GM19193 (cell line): ENCODE data around the gene RIN3.

ENCODE experiments used
- POLR2A ChIP-seq: IDR thresholded peaks from 4 replicates; pipeline ENCODE4 v1.6.1; 2011; ENCODE audit not compliant: insufficient read depth, insufficient read length; ENCODE audit errors: extremely low read depth

The RIN3 gene

DNA sequence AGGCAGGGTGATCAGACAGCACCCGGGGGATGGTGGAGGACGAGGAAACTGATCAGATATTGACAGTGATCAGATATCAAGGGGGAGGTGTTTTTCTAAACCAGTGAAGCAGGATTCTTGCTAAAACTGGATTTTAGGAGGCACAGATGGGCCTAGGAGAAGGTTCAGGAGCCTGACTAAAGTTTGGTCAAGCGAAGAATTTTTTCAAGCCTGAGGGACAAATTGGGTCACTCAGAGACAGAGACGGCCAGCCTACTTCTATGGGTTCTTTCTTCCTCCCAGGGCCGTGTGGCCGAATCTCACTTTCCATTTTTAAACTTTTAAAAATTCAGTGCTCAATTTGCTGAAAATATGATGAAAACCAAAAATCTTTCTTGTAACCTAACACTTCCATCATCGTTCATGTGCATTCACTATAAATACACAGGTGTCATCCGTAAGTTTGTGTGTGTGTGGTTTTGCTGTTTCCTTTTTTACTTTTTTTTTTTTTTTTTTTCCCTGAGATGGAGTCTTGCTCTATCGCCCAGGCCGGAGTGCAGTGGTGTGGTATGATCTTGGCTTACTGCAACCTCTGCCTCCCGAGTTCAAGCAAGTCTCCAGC lies 68.5 kb downstream of the RIN3 start:
- TF ChIP-seq POLR2A: no peak

GRCh38 chr14:92582706-92583452 lies 69.3 kb downstream of the RIN3 start:
- TF ChIP-seq POLR2A: no peak

DNA sequence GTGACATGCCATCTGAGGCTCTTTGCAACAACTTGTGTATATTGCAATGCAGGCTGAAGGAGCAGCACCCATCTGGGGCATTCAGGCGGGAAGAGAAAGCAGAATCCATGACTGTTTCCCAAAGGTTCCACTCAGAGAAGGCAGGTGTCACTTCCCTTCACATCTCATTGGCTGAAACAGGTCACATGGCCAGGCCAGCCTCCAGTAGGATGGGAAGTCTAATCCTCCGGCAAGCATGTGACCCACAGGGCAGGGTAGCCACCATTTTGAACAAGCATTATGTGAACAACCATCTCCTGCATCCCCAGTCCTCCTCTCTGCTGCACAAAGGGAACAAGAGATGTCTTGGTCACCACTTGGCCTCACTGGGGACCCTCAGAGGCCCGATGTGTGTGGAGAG lies 70.6 kb downstream of the RIN3 start:
- TF ChIP-seq POLR2A: no peak

GRCh38 chr14:92584816-92585215 lies 71.2 kb downstream of the RIN3 start:
- TF ChIP-seq POLR2A: no peak

GRCh38 chr14:92585981-92586937 lies 72.7 kb downstream of the RIN3 start:
- no peak for TF ChIP-seq POLR2A

DNA sequence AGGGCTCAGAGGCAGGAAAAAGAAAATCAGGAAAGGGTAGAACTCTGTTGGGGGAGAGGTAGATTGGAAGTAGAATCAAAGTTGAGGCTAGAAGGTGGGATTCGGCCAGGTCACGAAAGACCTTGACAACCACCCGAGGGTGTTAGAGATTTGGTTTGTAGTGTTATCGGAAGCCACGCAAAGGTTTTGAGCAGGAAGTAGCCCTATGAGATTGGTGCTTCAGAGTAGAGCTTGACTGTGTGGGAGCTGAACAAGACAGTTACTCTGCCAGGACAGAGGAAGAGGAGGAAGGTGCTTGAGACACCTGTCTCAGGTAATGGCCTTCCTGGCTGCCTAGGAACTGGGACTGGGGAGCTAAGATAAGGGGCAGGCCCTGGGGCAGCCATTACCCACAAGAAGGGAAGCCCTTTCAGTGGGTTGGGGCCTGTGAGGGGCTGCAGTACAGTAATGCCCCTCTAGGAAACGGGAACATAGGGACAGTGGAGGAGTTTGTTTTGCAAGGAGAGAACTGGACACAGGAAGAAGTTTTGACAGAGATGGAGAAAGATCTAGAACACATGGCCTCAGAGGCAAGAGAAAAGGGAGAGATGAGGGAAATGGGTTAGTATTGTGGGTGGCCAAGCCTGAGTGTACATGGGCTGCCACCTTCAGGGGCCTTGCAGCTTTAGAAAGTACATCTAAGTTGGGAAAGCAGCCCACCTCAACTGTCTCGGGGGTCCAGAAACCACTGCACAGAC lies 73.5 kb downstream of the RIN3 start:
- TF ChIP-seq POLR2A: no peak

DNA sequence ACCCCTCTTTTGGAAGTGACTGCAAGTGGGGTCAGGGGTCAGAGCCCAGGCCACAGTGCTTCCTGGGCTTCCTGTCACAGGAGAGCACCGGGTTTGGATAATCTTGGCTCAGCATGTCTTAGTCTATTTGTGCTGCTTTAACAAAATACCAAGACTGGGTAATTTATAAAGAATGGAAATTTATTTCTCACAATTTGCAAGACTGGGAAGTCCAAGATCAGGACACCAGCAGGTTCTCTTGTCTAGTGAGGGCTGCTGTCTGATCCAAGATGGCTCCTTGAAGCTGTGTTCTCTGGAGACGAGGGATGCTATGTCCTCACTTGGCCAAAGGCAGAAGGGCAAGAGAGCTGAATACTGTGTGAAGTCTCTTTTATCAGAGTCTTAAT lies 74.1 kb downstream of the RIN3 start:
- no peak for TF ChIP-seq POLR2A

DNA sequence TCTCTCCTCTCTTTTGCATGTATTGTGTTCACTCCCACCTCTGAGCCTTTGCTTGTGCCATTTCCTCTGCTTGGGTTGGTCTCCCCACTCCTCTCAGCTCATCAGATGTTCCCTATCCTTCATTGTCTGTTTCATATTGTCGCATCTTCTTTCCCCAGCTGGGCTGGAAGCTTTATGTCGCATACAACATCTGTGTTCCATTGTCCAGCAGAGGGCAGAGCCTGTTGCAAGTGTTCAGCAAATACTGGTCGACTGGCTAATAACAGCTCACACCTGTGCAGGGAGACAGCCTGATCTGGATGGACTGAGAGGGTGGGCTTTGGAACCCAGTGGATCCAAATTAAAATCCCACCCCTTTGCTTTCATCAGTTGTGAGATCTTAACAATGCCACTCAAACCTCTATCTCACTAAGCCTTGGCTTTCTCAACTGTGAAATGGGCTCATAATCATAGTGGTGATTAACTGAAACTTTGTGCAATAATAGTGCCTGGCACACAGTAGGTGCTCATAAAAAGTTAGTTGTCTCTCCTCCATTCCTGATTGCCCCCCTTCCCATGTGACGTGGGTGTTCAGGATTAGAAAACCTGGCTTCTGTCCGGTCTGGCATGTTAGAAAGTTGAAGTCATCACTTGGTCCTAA lies 75.8 kb downstream of the RIN3 start:
- no peak for TF ChIP-seq POLR2A

DNA sequence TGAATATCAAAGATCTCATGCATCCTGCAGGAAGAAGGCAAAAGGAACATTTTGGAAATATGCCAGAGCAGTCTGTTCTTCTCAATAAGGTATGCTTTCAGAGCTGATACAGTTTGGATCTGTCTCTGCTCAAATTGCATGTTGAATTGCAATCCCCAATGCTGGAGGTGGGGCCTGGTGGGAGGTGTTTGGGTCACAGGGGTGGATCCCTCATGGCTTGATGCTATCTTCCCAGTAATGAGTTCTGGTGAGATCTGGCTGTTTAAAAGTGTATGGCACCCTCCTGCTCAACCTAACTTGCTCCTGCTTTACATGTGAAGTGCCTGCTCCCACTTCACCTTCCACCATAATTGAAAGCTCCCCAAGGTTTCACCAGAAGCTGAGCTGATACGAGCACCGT lies 76.6 kb downstream of the RIN3 start:
- no peak for TF ChIP-seq POLR2A

DNA sequence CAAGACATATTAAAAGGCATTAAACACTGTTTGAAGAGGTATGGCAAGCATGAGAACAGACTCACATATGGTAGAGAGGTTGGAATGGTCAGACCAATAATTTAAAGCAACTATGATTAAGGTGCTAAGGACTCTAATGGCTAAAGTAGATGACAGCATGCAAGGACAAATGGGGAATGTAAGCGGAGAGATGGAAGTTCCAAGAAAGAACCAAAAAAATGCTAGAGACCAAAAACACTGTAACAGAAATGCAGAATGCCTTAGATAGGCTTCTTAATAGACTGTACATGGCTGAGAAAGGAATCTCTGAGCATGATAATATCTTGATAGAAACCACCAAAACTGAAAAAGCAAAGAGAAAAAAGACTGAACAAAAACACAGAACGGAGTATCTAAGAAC lies 77.4 kb downstream of the RIN3 start:
- no peak for TF ChIP-seq POLR2A

DNA sequence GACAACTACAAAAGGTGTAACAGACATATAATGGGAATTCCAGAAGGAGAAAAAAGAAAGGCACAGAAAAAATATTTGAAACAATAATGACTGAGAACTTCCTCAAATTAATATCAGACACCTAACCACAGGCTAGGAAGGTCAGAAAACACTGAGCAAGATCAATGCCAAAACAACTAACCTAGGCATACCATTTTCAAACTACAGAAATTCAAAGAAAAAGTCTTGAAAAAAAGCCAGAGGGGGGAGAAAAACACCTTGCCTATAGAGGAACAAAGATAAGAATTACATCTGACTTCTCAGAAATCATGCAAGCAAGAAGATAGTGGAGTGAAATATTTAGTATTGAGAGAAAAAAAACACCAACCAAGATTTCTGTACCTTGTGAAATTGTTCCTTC lies 77.8 kb downstream of the RIN3 start:
- TF ChIP-seq POLR2A: no peak

DNA sequence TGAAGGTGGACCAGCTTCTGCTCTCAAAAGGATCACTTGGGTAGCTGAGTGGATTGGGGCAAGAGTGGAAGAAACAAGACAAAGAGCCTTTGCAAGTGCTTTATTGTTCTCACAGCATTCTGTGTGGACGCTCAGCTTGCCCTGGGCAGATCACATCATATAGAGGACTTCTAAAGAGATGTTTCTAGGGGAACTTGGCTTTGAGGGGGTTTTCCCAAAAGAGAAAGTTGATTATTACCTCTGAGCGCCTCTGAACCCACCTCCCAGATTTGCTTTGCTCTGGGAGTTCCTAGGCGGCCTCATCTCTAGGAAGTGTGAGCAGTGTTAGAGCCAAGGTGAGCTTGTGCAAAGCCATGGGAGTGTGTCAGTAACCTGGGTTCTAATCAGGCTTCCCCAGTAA lies 81.7 kb downstream of the RIN3 start:
- TF ChIP-seq POLR2A: no peak

GRCh38 chr14:92596331-92596907 lies 82.8 kb downstream of the RIN3 start:
- no peak for TF ChIP-seq POLR2A

GRCh38 chr14:92597906-92598905 lies 84.6 kb downstream of the RIN3 start:
- no peak for TF ChIP-seq POLR2A

DNA sequence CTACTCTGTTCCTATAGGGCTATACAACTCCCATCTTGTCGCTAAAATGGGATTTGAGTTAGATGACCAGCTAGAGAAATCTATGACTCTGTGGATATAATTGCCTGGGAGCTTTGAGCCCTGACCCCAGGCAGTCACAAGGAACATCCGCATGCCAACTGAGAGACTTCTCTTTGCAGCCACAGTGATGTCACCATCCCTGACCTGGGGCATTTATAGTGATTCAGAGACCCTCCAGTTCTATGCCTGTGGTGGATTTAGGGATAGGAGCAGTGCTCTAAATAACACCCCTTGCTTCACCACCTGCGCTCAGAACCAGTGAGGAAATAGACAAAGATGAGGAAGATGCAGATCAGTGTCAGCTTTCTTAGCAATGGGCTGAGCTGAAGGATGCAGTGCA lies 86.2 kb downstream of the RIN3 start:
- no peak for TF ChIP-seq POLR2A
